ENCODE results near the gene SAXO1. TPM values are rescaled to one million over a fixed set of nuclear protein-coding genes. Genes with fewer than 3 reads are reported as not detected.
A peak's percentile ranks its signal among the peaks of the same experiment; 100 is the strongest.

SAXO1 gene
- total RNA-seq, 4 donors from 2014 or later = not detected

DNA sequence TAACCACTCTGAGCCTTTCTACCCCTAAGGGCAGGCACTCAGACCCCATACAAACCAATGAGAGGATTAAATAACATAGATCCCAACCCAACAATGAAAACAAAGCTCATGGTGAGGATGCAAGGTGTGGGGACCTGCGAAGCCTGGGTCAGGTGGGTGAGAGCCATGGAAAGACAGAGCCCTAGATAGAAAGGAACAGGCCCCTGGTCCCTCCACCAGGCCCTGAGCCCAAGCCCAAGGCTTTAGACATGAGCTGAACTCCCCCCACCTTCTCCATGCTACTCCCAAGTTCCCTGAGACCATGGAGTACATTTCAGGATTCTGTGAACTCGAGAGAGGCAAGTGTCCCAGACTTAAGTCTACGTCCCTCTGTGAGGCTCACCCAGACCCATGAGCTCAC, 106.5 kb downstream of the SAXO1 start:
- TF ChIP-seq, protein P1, sequence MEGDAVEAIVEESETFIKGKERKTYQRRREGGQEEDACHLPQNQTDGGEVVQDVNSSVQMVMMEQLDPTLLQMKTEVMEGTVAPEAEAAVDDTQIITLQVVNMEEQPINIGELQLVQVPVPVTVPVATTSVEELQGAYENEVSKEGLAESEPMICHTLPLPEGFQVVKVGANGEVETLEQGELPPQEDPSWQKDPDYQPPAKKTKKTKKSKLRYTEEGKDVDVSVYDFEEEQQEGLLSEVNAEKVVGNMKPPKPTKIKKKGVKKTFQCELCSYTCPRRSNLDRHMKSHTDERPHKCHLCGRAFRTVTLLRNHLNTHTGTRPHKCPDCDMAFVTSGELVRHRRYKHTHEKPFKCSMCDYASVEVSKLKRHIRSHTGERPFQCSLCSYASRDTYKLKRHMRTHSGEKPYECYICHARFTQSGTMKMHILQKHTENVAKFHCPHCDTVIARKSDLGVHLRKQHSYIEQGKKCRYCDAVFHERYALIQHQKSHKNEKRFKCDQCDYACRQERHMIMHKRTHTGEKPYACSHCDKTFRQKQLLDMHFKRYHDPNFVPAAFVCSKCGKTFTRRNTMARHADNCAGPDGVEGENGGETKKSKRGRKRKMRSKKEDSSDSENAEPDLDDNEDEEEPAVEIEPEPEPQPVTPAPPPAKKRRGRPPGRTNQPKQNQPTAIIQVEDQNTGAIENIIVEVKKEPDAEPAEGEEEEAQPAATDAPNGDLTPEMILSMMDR (IDR thresholded peaks at IDR 0.05) = no peak
- ATAC-seq (ENCODE audit: low FRiP score) (no peak), DNase-seq (ENCODE audit: low spot score) (no peak)

DNA sequence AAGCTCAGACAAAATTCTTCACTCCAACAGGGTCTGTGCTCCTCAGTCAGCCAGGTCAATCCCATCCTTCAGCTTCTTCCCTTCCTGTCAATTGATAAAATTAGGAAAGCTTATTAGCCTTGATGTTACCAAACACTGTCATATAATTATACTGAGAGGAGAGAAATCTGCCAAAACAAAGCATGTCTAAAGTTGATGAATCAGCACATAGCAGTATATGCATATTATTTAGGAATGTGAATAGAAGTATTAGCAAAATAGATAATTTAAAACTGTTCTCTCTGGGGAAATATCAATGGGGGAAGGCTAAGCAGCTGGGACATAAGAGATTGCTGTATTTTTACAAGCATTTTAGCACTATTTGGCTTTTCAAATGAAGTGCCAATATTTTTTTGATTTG, 107.1 kb downstream of the SAXO1 start:
- ATAC-seq (ENCODE audit: low FRiP score) (no peak), DNase-seq (ENCODE audit: low spot score) (no peak)
- TF ChIP-seq, protein P1 (IDR thresholded peaks at IDR 0.05) = no peak

DNA sequence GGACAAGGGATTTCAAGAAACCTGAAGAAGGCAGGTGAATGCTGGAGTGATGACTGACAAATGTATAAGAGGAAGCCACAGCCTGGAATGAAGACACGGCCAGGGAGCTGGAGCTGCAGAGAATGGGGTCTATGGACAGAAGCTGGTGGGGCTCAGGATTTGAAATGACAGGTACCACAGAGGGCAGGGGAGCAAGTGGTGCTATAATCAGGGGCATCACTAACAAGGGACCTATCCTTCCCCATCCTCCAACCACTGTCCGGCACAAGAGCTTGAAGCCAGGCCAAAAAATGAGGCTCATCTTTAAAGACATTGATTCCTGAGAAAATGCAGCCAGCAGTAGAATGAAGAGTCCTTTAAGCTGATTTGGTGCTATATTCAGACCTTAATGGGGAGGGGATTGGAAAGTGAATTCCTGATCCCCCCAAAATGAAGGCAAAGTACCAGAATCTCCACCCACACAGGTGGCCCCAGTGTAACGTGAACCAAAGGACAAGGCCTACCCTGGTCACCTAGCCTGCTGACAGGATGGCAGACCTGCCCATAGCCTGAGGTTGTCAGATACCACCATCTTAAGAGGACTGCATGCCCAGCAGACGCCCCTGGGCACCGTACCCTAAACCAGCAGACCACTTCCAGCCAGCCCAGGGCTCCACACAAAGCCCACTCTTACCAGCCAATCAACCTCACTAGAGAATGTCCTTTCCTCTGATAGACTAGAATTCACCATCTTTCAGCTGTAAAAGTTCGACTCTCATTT, 109.2 kb downstream of the SAXO1 start:
- DNase-seq (ENCODE audit: low spot score) (no peak), ATAC-seq (ENCODE audit: low FRiP score) (no peak)
- TF ChIP-seq, protein P1 (IDR thresholded peaks at IDR 0.05) = no peak

DNA sequence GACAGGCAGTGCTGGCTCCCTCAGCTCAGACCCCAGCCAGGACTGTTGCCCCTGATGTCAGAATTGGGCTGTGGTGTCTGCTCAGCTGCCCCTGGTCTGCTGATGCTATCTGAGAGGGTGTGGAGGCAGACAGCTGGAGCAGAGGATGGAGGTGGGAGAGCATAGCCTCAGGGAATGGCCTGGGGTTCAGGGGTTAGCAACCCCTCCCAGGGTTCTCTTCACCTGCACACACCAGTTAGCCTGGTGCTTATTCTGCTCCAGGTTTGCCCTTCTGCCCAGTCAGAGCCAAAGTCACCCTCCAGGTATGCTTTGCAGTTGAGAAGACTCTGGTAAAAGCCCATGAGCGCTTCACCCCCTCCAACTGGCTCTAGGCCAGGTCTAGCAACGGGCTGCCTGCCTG, 109.8 kb downstream of the SAXO1 start:
- DNase-seq (ENCODE audit: low spot score) (no peak), ATAC-seq (ENCODE audit: low FRiP score) (no peak)
- TF ChIP-seq, protein P1 (IDR thresholded peaks at IDR 0.05) = no peak

DNA sequence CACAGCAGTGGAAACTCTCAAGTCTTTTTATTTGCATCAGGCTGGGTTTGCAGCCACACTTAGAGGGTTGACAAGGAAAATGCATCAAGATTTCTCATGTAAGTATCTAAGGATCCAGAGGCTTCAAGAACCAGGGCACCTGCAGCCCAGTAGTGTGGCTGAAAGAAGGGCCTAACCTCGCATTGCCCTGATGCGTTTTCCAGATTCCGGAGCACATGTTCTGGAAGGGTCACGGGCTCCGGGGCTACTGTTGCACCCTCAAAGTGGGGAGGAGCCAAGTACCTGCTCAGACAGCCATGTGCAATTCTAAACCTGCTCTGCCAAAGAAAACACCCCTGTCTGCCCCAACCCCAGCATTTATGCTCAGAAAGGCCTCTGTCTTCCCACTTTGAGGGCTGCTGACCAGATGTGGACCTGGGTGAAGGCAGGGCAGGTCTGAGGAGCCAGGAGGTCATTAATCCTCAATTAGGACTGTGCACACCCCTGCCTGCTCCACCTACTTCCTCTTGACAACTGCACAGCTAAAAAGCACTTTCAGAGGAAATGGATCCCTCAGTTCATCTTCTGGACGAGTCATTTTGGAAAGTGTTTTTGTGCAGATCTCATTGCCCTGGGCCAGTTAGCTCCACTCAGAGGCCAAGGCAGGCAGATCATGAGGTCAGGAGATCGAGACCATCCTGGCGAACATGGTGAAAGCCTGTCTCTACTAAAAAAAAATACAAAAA, 110.7 kb downstream of the SAXO1 start:
- ATAC-seq (ENCODE audit: low FRiP score) = no peak
- TF ChIP-seq, protein P1 (IDR thresholded peaks at IDR 0.05) = no peak
- DNase-seq (ENCODE audit: low spot score) = no peak

DNA sequence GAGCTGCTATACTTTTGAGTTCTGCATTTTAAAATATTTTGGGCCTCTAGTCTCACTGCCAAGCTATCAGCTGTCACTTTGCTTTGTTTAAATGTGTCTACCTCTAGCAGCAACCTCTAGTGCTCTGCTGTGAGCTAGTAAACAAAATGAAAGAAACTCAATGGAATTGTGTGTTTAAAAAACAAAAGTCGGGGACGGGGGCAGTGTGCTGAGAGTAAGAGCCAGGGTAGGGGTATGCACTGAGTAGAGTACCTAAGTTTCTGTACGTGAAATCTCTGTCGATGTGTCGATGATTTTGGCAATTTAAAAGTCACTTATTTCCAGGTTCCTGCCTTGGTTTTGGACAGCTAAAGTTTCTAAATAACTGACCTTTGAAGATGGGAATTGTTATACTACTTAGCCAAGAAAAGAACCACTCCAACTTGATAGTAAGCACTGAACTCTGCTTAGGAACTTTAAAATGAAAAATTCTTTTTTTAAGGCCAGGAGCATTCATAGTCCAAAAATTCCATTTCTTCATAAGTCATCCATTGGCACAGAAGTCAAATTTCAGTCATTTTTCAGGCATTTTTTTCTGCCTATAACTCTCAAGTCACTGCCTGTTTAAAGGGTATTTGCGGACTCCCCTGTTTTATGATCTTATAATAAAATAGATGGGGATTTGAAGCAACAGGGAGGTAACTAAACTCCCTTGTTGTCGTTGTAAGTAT, 111.5 kb downstream of the SAXO1 start:
- DNase-seq (ENCODE audit: low spot score) = no peak
- peak; percentile 64 for ATAC-seq (ENCODE audit: low FRiP score)
- TF ChIP-seq, protein P1 (IDR thresholded peaks at IDR 0.05) = no peak

Measured in omental fat pad (tissue), 4 donors.